Activated naive CD8-positive, alpha-beta T cell (primary cell): ENCODE measurements around the gene RALGAPA2.

ENCODE experiments used
- H3K27ac Mint-ChIP-seq: one replicate; pipeline ENCODE4 v1.8.0; 2021; ENCODE audit warnings: mixed read lengths
- H3K27me3 Mint-ChIP-seq: one replicate; pipeline ENCODE4 v1.8.0; 2021; ENCODE audit warnings: mixed read lengths
- H3K36me3 Mint-ChIP-seq: one replicate; pipeline ENCODE4 v1.8.0; 2021; ENCODE audit warnings: mixed read lengths
- H3K4me1 Mint-ChIP-seq: one replicate; pipeline ENCODE4 v1.8.0; 2021; ENCODE audit warnings: low read depth, mixed read lengths
- H3K4me3 Mint-ChIP-seq: one replicate; pipeline ENCODE4 v1.8.0; 2021; ENCODE audit warnings: mild to moderate bottlenecking, mixed read lengths
- H3K9me3 Mint-ChIP-seq: one replicate; pipeline ENCODE4 v1.8.0; 2021; ENCODE audit warnings: low read depth, mixed read lengths

Gene RALGAPA2

GRCh38 chr20:20606881-20607280 lies 105.6 kb downstream of the RALGAPA2 start:
- Mint-ChIP-seq H3K27me3 (no peaks in the 10 kb centered on the region), H3K36me3 (peaks cover 22% of the 10 kb centered on the region), H3K4me3 (no peak overlapping the region)

GRCh38 chr20:20606050-20606449 lies 106.4 kb downstream of the RALGAPA2 start:
- no peaks in the 10 kb centered on the region for H3K4me1 Mint-ChIP-seq
- no peaks in the 10 kb centered on the region for H3K27me3 Mint-ChIP-seq
- H3K9me3 Mint-ChIP-seq: no peaks in the 10 kb centered on the region
- H3K36me3 Mint-ChIP-seq: peaks cover 20% of the 10 kb centered on the region
- H3K27ac Mint-ChIP-seq: no peak overlapping the region
- no peak overlapping the region for H3K4me3 Mint-ChIP-seq

More at GRCh38 chr20:20606881-20607280, 105.6 kb downstream of the RALGAPA2 start:
- H3K27ac Mint-ChIP-seq: no peak overlapping the region
- no peaks in the 10 kb centered on the region for H3K4me1 Mint-ChIP-seq
- no peaks in the 10 kb centered on the region for H3K9me3 Mint-ChIP-seq

- no peaks in the 10 kb centered on the region for H3K4me1 Mint-ChIP-seq
- H3K9me3 Mint-ChIP-seq: no peaks in the 10 kb centered on the region
- peaks cover 22% of the 10 kb centered on the region for H3K36me3 Mint-ChIP-seq
- H3K4me3 Mint-ChIP-seq: no peak overlapping the region
- H3K27me3 Mint-ChIP-seq: no peaks in the 10 kb centered on the region
- no peak overlapping the region for H3K27ac Mint-ChIP-seq
Observed at GRCh38 chr20:20604907-20605306, 107.5 kb downstream of the RALGAPA2 start.

- no peaks in the 10 kb centered on the region for H3K9me3 Mint-ChIP-seq
- no peaks in the 10 kb centered on the region for H3K27me3 Mint-ChIP-seq
- H3K4me1 Mint-ChIP-seq: no peaks in the 10 kb centered on the region
- no peak overlapping the region for H3K27ac Mint-ChIP-seq
- peaks cover 22% of the 10 kb centered on the region for H3K36me3 Mint-ChIP-seq
- H3K4me3 Mint-ChIP-seq: no peak overlapping the region
Observed at GRCh38 chr20:20604357-20604756, 108.1 kb downstream of the RALGAPA2 start.

GRCh38 chr20:20603339-20603990 lies 109.0 kb downstream of the RALGAPA2 start:
- Mint-ChIP-seq H3K27me3 (no peaks in the 10 kb centered on the region), H3K36me3 (peaks cover 25% of the 10 kb centered on the region), H3K4me3 (no peak overlapping the region), H3K27ac (peak overlapping the region; percentile 16), H3K4me1 (no peaks in the 10 kb centered on the region), H3K9me3 (no peaks in the 10 kb centered on the region)

GRCh38 chr20:20597966-20598365 lies 114.5 kb downstream of the RALGAPA2 start:
- H3K36me3 Mint-ChIP-seq: peaks cover 14% of the 10 kb centered on the region
- no peaks in the 10 kb centered on the region for H3K27me3 Mint-ChIP-seq

GRCh38 chr20:20594171-20594530 lies 118.3 kb downstream of the RALGAPA2 start:
- H3K27me3 Mint-ChIP-seq: no peaks in the 10 kb centered on the region
- H3K36me3 Mint-ChIP-seq: peaks cover 16% of the 10 kb centered on the region
- H3K4me3 Mint-ChIP-seq: no peak overlapping the region
- no peaks in the 10 kb centered on the region for H3K9me3 Mint-ChIP-seq
- H3K27ac Mint-ChIP-seq: no peak overlapping the region
- H3K4me1 Mint-ChIP-seq: no peaks in the 10 kb centered on the region

More at GRCh38 chr20:20597966-20598365, 114.5 kb downstream of the RALGAPA2 start:
- Mint-ChIP-seq H3K4me3 (no peak overlapping the region), H3K27ac (no peak overlapping the region), H3K9me3 (no peaks in the 10 kb centered on the region), H3K4me1 (no peaks in the 10 kb centered on the region)

GRCh38 chr20:20593447-20594170 lies 118.8 kb downstream of the RALGAPA2 start:
- H3K9me3 Mint-ChIP-seq: no peaks in the 10 kb centered on the region
- no peaks in the 10 kb centered on the region for H3K4me1 Mint-ChIP-seq
- H3K27ac Mint-ChIP-seq: no peak overlapping the region
- no peaks in the 10 kb centered on the region for H3K27me3 Mint-ChIP-seq
- no peak overlapping the region for H3K4me3 Mint-ChIP-seq
- peaks cover 13% of the 10 kb centered on the region for H3K36me3 Mint-ChIP-seq

- Mint-ChIP-seq H3K27me3 (no peaks in the 10 kb centered on the region), H3K36me3 (peaks cover 39% of the 10 kb centered on the region), H3K4me1 (no peaks in the 10 kb centered on the region), H3K27ac (no peak overlapping the region), H3K4me3 (no peak overlapping the region), H3K9me3 (no peaks in the 10 kb centered on the region)
Observed at GRCh38 chr20:20585146-20585545, 127.3 kb downstream of the RALGAPA2 start.

- H3K27me3 Mint-ChIP-seq: no peaks in the 10 kb centered on the region
- no peak overlapping the region for H3K27ac Mint-ChIP-seq
- no peak overlapping the region for H3K4me3 Mint-ChIP-seq
- peaks cover 2% of the 10 kb centered on the region for H3K4me1 Mint-ChIP-seq
- no peaks in the 10 kb centered on the region for H3K9me3 Mint-ChIP-seq
- H3K36me3 Mint-ChIP-seq: peaks cover 31% of the 10 kb centered on the region
Observed at GRCh38 chr20:20582734-20583133, 129.7 kb downstream of the RALGAPA2 start.

GRCh38 chr20:20580139-20580538 lies 132.3 kb downstream of the RALGAPA2 start:
- Mint-ChIP-seq H3K36me3 (peaks cover 24% of the 10 kb centered on the region), H3K4me3 (no peak overlapping the region), H3K27me3 (no peaks in the 10 kb centered on the region), H3K9me3 (no peaks in the 10 kb centered on the region), H3K27ac (no peak overlapping the region), H3K4me1 (peaks cover 2% of the 10 kb centered on the region)

- Mint-ChIP-seq H3K4me3 (no peak overlapping the region), H3K27me3 (no peaks in the 10 kb centered on the region), H3K36me3 (peaks cover 25% of the 10 kb centered on the region), H3K9me3 (no peaks in the 10 kb centered on the region), H3K4me1 (peaks cover 2% of the 10 kb centered on the region), H3K27ac (no peak overlapping the region)
Observed at GRCh38 chr20:20578838-20579237, 133.6 kb downstream of the RALGAPA2 start.

- no peak overlapping the region for H3K27ac Mint-ChIP-seq
Observed at GRCh38 chr20:20573797-20574196, 138.6 kb downstream of the RALGAPA2 start.

GRCh38 chr20:20571068-20571780 lies 141.2 kb downstream of the RALGAPA2 start:
- Mint-ChIP-seq H3K27ac (no peak overlapping the region), H3K36me3 (peaks cover 29% of the 10 kb centered on the region)

More at GRCh38 chr20:20573797-20574196, 138.6 kb downstream of the RALGAPA2 start:
- H3K36me3 Mint-ChIP-seq: peaks cover 22% of the 10 kb centered on the region
- H3K9me3 Mint-ChIP-seq: no peaks in the 10 kb centered on the region
- no peak overlapping the region for H3K4me3 Mint-ChIP-seq
- H3K4me1 Mint-ChIP-seq: no peaks in the 10 kb centered on the region
- H3K27me3 Mint-ChIP-seq: no peaks in the 10 kb centered on the region

GRCh38 chr20:20568604-20569205 lies 143.7 kb downstream of the RALGAPA2 start:
- H3K36me3 Mint-ChIP-seq: peaks cover 21% of the 10 kb centered on the region
- no peak overlapping the region for H3K4me3 Mint-ChIP-seq
- H3K27ac Mint-ChIP-seq: no peak overlapping the region
- H3K4me1 Mint-ChIP-seq: no peaks in the 10 kb centered on the region
- H3K27me3 Mint-ChIP-seq: no peaks in the 10 kb centered on the region
- no peaks in the 10 kb centered on the region for H3K9me3 Mint-ChIP-seq

More at GRCh38 chr20:20571068-20571780, 141.2 kb downstream of the RALGAPA2 start:
- H3K4me1 Mint-ChIP-seq: no peaks in the 10 kb centered on the region
- no peaks in the 10 kb centered on the region for H3K9me3 Mint-ChIP-seq
- H3K27me3 Mint-ChIP-seq: no peaks in the 10 kb centered on the region
- no peak overlapping the region for H3K4me3 Mint-ChIP-seq
